ENCODE data around the gene HPN.
"Not testable (repeated sequence)": the region's sequence is repeated elsewhere in the genome, so short reads cannot be mapped to it uniquely, and the experiment has no call there.

Gene HPN

DNA sequence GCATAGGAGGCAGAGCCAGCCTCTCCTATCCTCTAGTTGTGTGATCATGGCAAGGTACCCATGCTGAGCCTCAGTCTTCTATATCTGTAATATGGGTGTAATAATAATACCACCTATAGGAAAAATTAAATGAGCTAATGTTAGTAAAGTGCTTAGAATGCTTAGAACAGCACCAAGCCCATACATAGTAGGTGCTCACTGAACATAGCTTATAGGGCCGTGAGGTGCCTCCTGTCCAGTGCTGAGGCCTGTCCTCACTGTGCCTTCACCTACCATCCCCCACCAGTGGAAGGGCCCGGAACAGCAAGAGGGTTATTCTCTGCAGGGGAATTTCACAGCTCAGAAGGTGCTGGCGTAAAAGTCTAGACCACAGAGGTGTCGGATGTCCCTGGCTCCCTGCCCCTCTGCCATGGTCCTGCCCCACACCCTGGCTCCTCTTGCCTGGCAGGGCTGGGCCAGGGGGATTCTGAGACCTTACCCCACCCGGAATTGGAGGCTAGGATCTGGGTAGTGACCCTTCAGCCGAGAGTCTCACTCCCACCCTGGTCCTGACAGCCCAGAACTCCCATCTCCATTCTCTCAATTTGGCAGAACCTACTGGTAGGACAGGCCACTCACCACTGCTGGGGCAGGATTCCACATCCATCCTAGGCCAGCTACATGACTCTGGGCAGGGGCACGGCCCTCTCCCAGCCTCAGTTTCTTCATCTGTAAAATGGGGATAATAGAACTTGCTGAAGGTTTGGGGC lies 13.5 kb upstream of the HPN start:
- DNase-seq (ENCODE audit: low spot score) = no peak

DNA sequence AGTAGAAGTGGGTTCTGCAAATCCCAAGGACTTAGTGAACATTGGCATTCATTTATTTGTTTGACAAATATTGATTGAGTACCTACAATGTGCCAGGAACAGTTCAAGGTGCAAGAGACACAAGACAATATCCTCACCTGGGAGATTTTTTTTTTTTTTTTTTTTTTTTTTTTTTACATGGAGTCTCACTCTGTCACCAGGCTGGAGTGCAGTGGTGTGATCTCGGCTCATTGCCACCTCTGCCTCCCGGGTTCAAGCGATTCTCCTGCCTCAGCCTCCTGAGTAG lies 13.0 kb upstream of the HPN start:
- not testable (repeated sequence) for DNase-seq (ENCODE audit: low spot score)

DNA sequence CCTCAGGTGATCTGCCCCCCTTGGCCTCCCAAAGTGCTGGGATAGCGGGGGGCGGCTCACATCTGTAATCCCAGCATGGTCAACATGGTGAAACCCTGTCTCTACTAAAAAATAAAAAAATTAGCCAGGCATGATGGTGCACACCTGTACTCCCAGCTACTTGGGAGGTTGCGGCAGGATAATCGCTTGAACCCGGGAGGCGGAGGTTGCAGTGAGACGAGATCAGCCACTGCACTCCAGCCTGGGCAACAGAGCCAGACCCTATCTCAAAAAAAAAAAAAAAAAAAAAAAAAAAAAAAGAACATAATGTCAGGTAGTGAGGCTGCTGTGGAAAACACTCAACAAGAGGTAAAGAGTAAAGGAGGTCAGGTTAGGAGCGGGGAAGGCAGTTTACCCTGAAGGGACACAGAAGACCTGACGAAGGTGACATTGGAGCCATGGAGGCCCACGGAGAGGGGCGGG lies 12.2 kb upstream of the HPN start:
- DNase-seq (ENCODE audit: low spot score) = not testable (repeated sequence)

DNA sequence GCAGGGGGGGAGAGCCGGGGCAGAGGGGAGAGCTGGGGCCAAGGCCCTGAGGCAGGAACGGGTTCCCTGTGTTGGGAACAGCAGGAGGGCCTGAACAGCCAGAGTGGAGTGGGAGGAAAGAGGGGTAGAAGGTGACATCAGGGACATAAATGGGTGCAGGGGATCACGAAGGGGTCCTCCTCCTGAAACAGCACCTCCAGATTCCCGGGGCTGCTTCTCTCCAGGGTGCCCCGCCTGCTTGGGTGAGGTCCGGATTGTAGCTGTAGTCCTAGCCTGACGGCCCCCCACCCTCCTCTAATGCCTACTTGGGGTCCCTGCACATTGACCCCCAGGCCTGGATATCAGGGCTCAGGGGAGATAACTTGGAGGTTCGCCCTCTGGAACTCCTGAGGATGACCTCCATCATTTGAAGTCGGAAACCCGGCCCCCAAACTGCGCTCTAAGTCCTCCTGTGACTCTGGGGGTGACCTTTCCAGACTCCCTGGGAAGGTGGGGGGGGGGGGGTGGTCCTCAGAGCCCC lies 11.7 kb upstream of the HPN start:
- no peak for DNase-seq (ENCODE audit: low spot score)

DNA sequence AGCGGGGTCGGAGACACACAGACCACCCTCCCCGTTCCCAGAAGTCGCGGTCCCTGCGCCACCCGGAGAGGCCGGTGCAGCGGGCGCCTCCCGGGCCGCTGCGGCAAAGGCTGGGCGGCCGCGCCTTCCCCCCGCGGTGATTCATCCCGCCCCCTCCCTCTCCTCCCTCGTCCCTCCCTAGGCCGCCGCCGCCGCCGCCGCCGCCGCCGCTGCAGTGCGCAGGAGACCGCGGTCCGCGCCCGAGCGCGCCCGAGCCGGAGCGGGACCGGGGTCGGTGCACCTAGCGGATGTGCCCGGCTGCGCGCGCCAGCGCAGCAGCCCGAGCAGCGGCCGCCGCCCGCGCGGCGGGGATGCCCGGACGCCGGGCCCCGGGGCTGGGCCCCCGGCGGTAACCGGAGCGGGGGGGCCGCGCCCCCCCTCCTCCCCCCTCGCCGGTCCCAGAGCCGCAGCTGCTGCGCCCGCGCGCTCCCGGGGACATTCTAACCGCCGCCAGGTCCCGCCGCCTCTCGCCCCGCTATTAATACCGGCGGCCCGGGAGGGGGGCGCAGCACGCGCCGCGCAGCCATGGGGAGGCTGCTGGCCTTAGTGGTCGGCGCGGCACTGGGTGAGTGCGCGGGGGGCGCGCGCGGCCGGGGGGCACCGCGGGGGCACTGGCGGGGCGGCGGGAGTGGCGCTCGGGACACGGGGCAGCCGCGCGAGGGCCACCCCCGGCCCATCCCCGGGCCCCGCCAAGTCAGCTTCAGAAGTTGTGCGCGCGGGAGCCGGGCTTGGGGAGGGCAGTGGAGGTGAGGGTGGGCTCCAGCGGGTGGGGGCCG lies 11.1 kb upstream of the HPN start, which contains the start of gene SCN1B:
Gene SCN1B (plus strand): TSS at position 214 of the 815 bp plus-strand sequence. CDS start 351 bp downstream, at position 565.
- DNase-seq (ENCODE audit: low spot score) = peak; percentile 91

DNA sequence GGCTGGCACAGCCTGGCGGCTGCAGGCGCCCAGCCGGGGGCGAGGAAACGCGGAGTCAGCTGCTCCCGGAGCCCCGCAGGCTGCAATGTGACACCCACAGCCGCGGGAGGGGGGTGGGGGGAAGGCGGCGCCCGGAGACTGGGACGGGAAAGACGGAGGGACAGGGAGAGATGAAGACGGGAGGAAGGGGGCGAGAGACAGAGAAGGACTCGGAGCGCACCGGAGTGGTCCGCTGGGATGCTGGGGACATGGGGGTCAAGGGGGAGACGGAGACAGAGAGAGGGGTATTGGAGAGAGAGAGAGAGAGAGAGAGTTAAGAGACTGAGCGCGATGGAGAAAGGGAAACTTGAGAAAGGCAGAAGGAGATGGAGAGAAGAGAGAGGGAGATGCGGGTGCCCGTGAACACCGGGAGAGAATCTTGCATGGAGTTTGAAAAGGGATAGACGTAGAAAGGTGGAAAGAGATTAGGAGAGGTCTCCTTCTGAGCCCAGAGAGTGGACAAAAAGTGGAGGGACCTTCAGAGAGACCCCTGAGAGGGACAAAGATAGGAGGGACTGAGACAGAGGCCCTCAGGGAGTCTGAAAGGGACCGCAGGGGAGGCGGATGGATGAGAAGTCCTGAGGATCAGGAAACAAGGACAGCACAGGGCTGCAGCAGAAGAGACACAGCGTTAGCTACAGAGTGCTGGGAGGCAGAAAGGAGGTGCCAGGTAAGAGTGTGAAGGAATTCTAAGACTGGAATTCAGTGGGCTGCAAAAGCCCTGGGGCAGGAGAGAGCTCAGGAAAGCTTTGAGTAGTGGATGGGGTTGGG lies 10.2 kb upstream of the HPN start:
- DNase-seq (ENCODE audit: low spot score) = peak; percentile 70

DNA sequence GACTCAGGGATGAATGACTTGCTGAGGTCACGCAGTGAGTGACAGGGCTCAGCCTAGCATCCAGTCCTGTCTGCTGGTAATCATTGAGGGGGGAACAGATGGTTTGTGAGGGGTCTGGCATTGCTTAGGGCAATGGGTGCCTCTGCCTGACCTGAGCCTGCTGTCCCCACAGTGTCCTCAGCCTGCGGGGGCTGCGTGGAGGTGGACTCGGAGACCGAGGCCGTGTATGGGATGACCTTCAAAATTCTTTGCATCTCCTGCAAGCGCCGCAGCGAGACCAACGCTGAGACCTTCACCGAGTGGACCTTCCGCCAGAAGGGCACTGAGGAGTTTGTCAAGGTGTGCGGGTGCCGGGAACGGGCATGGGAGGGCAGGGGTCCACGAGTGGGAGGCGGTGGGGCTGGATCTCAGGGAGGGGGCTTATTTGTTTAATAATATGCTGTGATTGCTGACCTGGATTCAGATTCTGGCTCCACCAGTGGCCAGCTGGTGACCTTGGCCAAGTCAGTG lies 9.1 kb upstream of the HPN start:
- no peak for DNase-seq (ENCODE audit: low spot score)

DNA sequence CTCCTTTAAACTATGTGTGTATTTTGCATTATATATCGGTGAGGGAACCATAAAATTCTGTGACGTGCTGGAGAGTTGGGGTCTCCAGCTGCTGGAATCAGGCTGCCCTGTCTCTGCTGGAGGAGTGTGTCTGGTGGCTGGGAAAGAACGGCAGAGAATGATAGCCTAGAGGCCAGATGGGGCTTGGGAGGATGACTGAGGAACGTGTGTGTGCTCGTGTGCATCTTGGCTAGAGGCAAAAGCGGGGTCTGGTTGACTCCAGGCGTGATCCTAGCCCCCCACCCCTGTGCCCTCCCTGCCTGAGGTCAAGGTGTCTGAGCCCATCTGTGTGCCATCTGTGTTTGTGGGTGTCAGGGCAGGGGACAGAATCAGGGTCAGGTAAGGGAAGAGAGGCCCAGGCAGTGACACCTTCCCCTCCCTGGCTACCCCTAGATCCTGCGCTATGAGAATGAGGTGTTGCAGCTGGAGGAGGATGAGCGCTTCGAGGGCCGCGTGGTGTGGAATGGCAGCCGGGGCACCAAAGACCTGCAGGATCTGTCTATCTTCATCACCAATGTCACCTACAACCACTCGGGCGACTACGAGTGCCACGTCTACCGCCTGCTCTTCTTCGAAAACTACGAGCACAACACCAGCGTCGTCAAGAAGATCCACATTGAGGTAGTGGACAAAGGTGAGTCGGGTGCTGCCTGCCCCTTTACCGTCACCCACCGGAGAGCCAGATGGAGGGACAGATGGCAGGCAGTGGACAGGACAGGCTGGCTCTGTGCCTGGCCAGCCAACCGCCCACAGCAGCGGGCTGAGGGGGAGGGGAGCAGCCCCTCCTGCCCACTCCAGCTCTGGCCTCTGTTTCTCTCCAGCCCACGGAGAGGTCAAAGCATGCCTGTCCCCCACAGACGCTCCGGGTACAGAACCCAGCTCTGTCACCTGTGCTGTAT lies 8.2 kb upstream of the HPN start:
- no peak for DNase-seq (ENCODE audit: low spot score)

DNA sequence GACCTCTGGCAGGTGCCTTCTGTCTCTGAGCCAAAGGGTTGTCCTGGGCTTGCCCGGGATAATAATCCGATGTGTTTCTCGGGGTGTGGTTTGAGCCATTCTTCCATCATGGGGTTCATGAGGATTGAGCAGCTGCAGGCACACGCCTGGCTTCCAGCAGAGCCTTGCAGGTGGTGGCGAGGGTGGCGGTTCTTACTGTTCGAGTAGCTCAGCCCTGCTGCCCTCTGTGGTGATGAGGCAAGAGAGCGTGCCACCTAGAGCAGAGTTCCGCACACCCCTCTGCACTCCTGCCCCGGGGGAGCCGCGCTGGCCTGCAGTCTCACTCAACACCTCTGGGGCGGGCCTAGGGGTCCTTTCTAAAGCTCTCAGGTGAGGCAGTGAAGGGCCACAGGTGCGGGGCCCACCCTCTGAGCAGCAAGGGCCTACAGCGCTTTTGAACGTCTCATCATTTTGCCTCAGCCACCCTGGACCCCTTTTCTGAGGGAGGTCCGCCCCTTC lies 7.5 kb upstream of the HPN start:
- no peak for DNase-seq (ENCODE audit: low spot score)

DNA sequence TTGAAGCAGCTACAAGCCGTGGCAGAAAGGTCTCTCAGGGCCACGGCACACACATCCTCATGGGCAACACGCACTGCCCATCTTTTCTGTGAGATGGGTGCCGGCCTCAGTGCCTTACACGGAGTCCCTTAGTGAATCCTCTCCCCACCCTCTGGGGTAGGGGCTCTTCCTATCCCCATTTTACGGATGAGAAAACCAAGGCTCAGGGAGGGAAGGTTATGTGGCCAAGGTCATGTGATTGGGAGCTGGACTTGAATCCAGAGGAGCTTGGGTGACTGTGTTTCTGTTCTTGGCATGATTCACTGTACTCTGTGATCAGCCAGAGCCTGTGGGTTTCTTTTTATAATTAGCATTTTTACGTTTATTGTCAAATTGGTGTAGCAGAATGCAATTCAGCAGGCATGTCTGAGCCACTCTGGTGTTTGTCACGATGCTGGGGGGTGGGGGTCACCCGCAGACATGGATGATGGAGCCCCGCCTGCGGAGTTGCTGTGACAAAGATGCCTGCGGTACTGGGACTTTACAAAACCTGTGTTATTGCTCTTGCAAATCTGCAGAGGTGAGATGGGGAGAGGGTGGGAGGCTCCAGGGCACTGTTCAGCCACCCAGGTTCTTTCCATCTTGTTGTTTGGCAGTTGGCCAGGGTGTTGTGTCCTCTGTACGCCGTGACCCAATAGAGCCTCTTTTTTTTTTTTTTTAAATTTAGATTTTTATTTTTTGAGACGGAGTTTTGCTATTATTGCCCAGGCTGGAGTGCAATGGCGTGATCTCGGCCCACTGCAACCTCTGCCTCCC lies 6.7 kb upstream of the HPN start:
- DNase-seq (ENCODE audit: low spot score) = no peak

DNA sequence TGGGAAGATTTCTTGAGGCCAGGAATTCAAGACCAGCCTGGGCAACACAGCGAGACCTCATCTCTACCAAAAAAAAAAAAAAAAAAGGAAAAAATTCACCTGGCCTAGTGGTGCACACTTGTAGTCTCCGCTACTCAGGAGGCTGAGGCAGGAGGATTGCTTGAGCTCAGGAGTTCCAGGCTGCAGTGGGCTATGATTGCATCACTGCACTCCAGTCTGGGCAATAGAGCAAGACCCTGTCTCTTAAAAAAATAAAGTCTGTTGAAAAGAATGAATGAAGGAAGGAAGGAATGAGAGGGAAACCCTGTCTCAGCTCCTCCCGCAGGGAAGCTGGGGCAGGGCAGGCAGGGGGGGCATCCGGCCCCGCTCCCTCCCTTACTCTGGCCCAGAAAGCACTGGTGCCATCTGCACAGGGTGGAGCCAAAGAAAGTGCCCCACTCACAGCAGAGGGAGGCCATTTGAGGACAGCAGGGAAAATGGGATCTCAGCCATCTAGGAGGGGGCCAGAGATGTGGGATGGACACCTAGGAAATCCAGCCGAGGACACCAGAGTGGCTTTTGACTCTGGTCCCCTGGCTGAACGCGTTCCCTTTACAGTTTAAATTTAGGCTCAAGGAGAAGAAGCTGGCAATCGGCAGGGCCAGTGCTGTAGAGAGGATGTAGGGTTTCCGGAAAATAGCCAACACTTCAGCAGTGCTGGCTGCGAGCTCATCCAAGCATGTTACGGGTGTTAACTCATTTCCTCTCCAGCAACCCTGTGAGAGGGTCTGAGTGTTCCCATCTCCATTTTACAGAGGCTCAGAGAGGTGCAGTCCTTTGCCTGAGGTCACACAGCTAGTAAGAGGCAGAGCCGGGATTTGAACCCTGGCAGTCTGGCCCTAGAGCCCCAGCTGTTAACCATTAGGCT lies 3.6 kb upstream of the HPN start:
- DNase-seq (ENCODE audit: low spot score) = peak; percentile 62

DNA sequence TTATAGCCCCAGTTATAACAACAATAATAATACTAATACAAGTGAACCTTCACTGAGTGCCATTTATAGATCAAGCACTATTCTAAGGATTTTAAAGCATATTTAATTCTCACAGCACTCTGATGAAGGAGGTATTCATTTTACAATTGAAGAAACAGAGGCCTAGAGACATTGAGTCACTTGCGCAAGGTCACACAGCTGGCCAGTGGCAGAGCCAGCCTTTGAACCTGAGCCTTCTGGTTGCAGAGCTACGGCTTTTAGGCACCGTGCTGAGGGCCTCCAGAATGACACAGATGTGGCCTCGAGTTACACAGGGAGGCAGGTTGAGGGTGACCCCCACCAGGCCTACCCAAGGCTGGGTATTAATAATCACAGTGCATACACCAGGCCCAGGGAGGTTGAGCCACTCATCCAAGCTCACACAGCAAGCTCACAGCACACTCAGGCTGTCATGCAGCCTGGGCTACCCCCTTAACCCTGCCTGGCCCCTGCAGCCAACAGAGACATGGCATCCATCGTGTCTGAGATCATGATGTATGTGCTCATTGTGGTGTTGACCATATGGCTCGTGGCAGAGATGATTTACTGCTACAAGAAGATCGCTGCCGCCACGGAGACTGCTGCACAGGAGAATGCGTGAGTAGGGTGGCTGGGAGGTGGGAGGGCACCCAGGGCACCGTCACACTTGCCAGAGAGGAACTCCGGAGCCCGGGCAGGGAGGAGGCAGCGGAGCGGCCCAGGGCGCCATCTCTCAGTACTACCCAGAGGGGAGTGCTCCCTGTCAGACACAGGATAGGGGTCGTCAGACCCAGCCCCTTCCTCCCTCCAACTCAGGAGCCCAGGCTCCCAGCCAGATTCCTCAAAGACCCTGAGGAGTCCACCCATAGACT lies 2.7 kb upstream of the HPN start:
- no peak for DNase-seq (ENCODE audit: low spot score)

DNA sequence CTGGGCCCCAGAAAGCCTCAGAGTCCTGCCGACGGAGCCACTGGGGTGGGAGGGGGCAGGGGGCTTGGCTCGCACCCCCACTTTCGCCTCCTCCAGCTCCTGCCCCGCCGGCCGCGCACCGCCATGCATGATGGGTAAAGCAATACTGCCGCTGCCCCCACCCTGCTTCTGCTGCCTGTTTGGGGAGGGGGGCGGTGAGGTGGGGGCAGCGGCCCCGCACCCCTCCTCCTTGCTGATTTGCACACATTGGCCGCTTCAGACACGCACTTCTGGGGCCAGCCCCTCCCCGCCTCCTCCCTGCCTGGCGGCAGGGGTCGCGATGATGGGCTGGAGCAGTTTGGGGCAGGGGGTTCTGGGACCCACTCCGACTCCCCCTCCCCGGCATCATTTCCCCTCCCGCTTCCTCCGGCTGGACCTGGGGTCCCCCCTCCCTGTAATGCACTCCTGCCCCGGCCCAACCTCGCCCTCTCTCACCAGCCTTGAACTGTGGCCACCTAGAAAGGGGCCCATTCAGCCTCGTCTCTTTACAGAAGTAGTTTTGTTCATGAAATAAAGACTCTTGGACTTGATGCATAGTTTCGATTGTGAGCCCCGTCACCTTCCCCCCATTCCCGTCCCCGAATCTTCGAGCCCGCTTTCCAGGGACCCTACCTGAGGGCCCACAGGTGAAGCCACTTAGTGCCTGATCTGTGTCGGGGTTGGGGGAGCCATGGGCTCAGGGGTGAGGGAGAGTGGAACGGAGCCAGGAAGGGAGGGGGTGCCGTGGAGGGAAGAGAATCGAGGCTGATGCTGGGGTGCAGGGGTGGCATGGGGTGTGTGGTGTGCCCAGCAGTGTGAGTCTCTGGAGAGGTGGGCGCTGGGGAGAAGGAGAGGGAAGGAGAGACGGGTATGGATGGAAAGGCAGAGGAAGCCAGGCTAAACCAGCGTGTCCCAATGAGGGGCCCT lies 1.4 kb upstream of the HPN start:
- DNase-seq (ENCODE audit: low spot score) = no peak

DNA sequence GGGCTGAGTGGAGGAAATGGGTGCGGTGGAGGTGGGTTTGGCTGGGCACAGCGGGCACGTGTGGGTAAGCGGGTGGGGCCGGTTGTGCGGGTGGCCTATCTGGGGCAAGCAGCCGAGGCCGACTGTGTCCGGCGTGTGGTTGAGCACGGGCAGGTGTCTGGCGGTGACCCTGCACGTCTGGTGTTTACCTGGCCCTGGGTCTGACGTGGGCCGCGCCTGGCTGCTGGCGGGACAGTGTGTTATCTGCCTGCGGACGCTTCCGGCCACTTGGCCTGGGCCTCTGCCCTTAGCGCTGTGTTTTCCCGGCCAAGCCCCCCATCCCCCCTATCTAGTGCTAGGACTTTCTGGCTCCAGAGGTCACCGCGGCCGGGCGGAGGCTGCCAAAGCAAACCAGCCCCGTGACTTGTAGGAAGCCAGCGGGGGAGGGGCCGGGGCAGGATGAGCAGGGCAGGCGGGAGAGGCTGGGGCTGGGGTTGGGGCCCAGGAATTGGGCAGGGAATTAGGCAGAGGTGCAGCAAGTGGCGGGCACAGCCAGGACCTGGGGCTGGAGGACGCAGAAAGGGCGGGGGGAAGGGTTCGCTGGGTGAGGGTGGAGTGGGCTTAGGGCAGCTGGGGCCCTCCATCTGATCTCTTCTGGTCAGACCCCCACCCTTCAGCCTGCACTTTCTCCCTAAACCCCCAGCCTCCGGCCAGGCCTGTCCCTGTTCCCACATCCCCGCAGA lies 534 bp upstream of the HPN start:
- DNase-seq (ENCODE audit: low spot score) = peak; percentile 64

DNA sequence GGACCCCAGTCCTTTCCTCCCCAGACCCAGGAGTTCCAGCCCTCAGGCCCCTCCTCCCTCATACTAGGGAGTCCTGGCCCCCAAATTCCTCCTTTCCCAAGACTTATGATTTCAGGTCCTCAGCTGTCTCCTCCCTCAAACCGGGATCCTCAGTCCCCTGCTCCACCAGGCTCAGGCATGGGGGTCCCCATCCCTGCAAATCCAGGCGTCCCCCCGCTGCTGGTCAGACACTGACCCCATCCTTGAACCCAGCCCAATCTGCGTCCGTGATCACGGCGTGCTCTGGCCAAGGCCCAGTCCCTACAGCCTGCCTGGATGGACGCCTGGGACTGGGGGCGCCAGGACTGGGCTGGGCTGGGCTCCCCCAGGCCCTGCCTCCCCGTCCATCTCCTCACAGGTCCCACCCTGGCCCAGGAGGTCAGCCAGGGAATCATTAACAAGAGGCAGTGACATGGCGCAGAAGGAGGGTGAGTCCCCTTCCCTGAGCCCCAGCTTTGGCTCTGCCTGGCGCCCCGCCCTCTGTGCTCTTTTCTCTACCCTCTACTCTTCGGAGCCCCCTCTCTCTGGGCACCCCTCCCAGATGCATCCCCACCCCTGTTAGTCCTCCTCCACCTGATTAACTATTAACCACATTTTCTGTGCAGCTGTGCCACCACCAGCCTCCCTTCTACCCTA lies 672 bp downstream of the HPN start:
- no peak for DNase-seq (ENCODE audit: low spot score)
